Stimulated activated CD4-positive, alpha-beta T cell treated with anti-CD3 and anti-CD28 coated beads, Interleukin-1b, Interleukin-23, amount 100 ng/mL, for 4 hours (primary cell): ENCODE data around the gene PRADC1.
"Not testable (repeated sequence)": the region's sequence is repeated elsewhere in the genome, so short reads cannot be mapped to it uniquely, and the experiment has no call there.

Experiments
- DNase-seq, 2 donors: peaks; one replicate each; pipeline ENCODE4 v3.0.0-alpha.2; 2020; ENCODE audit warnings: low read depth in 2 of 2

The PRADC1 gene

GRCh38 chr2:73233154-73233931 is at the start of gene PRADC1:
Gene PRADC1, minus strand, starts transcription at chr2:73233239. Its CDS starts 79 bp downstream, at chr2:73233160.
- peak; percentile 77 to 84 for DNase-seq

GRCh38 chr2:73281244-73281643 is 48.2 kb upstream of the PRADC1 start:
- DNase-seq = no peak

- DNase-seq = no peak
Measured at GRCh38 chr2:73279852-73280251, 46.8 kb upstream of the PRADC1 start.

GRCh38 chr2:73272270-73272669 is 39.2 kb upstream of the PRADC1 start:
- DNase-seq = no peak

GRCh38 chr2:73269686-73270465 is 36.8 kb upstream of the PRADC1 start:
- DNase-seq = no peak

GRCh38 chr2:73268830-73269685 is 36.0 kb upstream of the PRADC1 start:
- peak; percentile 56 to 72 for DNase-seq

- no peak for DNase-seq
Measured at GRCh38 chr2:73268366-73268829, 35.4 kb upstream of the PRADC1 start.

- no peak for DNase-seq
Measured at GRCh38 chr2:73267008-73267407, 34.0 kb upstream of the PRADC1 start.

- DNase-seq = no peak
Measured at GRCh38 chr2:73266061-73266901, 33.2 kb upstream of the PRADC1 start.

GRCh38 chr2:73265298-73266060 is 32.4 kb upstream of the PRADC1 start:
- no peak for DNase-seq

- DNase-seq = no peak
Measured at GRCh38 chr2:73264783-73265182, 31.7 kb upstream of the PRADC1 start.

- no peak for DNase-seq
Measured at GRCh38 chr2:73264332-73264606, 31.2 kb upstream of the PRADC1 start.

GRCh38 chr2:73263540-73264331 is 30.7 kb upstream of the PRADC1 start:
- DNase-seq = no peak

- DNase-seq = not testable (repeated sequence)
Measured at GRCh38 chr2:73262691-73263429, 29.8 kb upstream of the PRADC1 start.

- DNase-seq = no peak
Measured at GRCh38 chr2:73262108-73262651, 29.1 kb upstream of the PRADC1 start.

GRCh38 chr2:73260338-73260984 is 27.4 kb upstream of the PRADC1 start:
- no peak for DNase-seq

GRCh38 chr2:73259704-73260337 is 26.8 kb upstream of the PRADC1 start:
- no peak for DNase-seq

GRCh38 chr2:73259276-73259675 is 26.2 kb upstream of the PRADC1 start:
- DNase-seq = no peak
